C4-2B (cell line): Measurements from ENCODE around the gene ZNF415.

Source experiments
- ZFX ChIP-seq: fragments of 450-650 bp; IDR thresholded peaks from 2 replicates; pipeline ENCODE4 v1.6.1; 2017
- TF ChIP-seq, protein P1 (sequence below): fragments of 450-650 bp; conservative IDR thresholded peaks from 2 replicates; pipeline ENCODE4 v1.5.1; 2017; ENCODE audit warnings: mild to moderate bottlenecking

- TF ChIP-seq, protein P1, sequence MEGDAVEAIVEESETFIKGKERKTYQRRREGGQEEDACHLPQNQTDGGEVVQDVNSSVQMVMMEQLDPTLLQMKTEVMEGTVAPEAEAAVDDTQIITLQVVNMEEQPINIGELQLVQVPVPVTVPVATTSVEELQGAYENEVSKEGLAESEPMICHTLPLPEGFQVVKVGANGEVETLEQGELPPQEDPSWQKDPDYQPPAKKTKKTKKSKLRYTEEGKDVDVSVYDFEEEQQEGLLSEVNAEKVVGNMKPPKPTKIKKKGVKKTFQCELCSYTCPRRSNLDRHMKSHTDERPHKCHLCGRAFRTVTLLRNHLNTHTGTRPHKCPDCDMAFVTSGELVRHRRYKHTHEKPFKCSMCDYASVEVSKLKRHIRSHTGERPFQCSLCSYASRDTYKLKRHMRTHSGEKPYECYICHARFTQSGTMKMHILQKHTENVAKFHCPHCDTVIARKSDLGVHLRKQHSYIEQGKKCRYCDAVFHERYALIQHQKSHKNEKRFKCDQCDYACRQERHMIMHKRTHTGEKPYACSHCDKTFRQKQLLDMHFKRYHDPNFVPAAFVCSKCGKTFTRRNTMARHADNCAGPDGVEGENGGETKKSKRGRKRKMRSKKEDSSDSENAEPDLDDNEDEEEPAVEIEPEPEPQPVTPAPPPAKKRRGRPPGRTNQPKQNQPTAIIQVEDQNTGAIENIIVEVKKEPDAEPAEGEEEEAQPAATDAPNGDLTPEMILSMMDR, result no peak
- no peak for TF ChIP-seq ZFX
Observed at GRCh38 chr19:53165691-53166091, 33.0 kb upstream of the ZNF415 start.
